ENCODE results near the gene ATP5F1A.
A peak's percentile ranks its signal among the peaks of the same experiment; 100 is the strongest.

DNA sequence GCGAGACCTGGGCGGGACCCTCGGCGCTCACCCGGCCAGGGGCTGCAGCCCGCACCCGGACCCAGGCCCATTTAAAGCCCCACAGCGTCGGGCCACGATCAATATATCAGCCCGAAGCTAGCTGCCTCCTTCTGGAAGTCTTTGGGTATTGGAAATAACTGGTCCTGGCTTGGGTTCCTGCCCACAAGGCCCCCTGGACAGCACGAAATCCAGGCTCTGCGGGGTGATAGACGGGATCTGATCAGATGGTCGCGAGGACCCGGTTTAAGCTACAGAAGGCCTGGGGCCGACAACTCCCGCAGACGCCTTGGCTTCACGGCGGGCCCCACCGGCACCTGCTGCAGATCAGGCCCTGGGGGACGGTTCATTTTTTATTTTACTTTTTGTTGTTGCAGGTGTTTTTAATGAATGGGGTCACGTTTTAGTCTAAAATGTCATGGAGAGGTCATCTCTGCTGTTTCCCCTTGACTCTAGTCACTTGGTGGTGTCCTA, 25.7 kb downstream of the ATP5F1A start:
- TF ChIP-seq, protein P1, sequence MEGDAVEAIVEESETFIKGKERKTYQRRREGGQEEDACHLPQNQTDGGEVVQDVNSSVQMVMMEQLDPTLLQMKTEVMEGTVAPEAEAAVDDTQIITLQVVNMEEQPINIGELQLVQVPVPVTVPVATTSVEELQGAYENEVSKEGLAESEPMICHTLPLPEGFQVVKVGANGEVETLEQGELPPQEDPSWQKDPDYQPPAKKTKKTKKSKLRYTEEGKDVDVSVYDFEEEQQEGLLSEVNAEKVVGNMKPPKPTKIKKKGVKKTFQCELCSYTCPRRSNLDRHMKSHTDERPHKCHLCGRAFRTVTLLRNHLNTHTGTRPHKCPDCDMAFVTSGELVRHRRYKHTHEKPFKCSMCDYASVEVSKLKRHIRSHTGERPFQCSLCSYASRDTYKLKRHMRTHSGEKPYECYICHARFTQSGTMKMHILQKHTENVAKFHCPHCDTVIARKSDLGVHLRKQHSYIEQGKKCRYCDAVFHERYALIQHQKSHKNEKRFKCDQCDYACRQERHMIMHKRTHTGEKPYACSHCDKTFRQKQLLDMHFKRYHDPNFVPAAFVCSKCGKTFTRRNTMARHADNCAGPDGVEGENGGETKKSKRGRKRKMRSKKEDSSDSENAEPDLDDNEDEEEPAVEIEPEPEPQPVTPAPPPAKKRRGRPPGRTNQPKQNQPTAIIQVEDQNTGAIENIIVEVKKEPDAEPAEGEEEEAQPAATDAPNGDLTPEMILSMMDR (optimal IDR thresholded peaks at IDR 0.05 in 1 of 3, IDR thresholded peaks at IDR 0.05 in 1 of 3, conservative IDR thresholded peaks at IDR 0.05 in 1 of 3; ENCODE audit: extremely low read depth in 1 of 3, insufficient read depth in 2 of 3, low read length in 3 of 3): peak in 1 of 3 experiments; percentile 3
- no peak for TF ChIP-seq EZH2 (IDR thresholded peaks at IDR 0.05; ENCODE audit: low read length)
